ENCODE measurements around the gene GABRG3.

The GABRG3 gene

GRCh38 chr15:27538325-27538724 is 567.3 kb downstream of the GABRG3 start:
- no peak for DNase-seq (ENCODE audit: extremely low read depth, low read depth)
- TF ChIP-seq, protein P1, sequence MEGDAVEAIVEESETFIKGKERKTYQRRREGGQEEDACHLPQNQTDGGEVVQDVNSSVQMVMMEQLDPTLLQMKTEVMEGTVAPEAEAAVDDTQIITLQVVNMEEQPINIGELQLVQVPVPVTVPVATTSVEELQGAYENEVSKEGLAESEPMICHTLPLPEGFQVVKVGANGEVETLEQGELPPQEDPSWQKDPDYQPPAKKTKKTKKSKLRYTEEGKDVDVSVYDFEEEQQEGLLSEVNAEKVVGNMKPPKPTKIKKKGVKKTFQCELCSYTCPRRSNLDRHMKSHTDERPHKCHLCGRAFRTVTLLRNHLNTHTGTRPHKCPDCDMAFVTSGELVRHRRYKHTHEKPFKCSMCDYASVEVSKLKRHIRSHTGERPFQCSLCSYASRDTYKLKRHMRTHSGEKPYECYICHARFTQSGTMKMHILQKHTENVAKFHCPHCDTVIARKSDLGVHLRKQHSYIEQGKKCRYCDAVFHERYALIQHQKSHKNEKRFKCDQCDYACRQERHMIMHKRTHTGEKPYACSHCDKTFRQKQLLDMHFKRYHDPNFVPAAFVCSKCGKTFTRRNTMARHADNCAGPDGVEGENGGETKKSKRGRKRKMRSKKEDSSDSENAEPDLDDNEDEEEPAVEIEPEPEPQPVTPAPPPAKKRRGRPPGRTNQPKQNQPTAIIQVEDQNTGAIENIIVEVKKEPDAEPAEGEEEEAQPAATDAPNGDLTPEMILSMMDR (IDR thresholded peaks at IDR 0.05; ENCODE audit: low read depth, low read length) = no peak

DNA sequence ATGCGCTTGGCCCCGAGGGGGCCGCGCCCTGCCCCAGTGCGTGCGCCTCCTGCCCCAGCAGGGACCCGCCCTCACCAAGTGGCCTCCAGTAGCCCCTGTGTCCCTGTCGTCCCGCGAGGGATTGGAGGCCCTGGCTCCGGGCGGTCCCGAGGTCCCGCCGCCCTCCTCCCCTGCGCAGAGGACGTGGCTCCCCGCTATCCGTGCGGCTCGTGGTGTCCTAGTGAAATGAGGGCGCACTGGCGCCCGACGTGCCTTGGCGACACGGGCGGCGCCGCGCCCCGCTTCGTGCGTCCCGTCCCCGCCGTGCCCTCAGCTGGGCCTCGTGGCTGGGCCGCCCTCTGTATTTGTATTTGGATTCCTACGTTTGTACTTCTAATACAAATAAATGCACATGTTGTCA is 570.6 kb downstream of the GABRG3 start:
- DNase-seq (ENCODE audit: extremely low read depth, low read depth) = no peak
- TF ChIP-seq, protein P1 (IDR thresholded peaks at IDR 0.05; ENCODE audit: low read depth, low read length) = no peak

- no peak for DNase-seq (ENCODE audit: extremely low read depth, low read depth)
- TF ChIP-seq, protein P1 (IDR thresholded peaks at IDR 0.05; ENCODE audit: low read depth, low read length) = no peak
Observed at GRCh38 chr15:27545494-27546255, 574.7 kb downstream of the GABRG3 start.

DNA sequence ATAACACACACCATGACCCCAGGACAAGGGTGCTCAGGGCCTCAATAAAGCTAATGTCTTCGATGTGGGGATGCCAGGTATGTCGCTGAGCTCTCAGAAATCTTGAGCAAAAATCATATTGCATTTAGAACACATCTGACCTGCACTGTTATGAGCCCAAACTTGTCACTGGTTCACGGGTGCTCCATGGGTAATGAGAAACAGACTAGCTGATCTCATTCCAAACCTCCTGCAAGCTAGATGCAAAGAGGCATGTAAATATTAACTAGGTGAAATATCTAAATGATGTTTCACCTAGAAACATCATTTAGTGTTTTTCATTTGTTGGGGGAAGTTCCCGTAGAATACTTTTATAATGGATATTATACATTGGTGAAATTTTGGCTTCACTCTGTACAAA is 578.8 kb downstream of the GABRG3 start:
- no peak for DNase-seq (ENCODE audit: extremely low read depth, low read depth)
- TF ChIP-seq, protein P1 (IDR thresholded peaks at IDR 0.05; ENCODE audit: low read depth, low read length) = no peak

DNA sequence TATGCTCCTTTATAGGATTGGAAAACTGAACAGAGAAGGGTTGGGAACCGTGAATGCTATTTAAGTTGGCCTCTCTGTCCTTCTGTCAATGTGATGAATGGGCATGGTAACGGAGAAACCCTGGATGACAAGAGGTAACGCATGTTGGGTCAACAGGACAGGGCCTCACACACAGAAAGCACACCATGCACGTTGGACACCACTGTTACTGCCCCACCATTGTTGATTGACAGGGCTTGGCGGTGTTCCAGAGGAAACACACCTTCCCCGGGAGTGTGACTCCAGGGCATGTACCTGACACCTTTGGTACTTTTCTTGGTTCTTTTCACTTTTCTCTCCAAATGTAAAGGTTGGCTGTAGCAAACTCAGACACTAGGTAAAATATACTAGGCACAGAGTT is 579.7 kb downstream of the GABRG3 start:
- TF ChIP-seq, protein P1 (IDR thresholded peaks at IDR 0.05; ENCODE audit: low read depth, low read length) = no peak
- no peak for DNase-seq (ENCODE audit: extremely low read depth, low read depth)

DNA sequence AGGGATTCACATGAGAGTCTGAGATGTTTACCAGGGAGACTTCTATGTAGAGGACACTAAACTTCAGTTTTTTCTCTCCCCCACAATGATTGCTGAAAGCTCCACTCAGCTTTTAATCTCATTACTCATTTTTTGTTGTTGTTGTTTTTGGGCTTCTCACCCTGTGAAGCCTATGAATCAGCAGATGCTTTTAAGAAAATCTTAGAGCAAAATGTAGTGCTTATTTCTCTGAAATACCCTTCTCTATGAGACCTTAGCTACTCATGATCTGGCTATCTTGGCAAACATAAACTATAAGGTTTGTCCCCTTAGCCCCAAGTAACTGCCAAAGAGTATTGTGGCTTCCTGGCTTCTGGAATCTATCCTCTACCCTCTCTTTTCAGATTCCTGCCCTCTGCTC is 590.8 kb downstream of the GABRG3 start:
- DNase-seq (ENCODE audit: extremely low read depth, low read depth) = no peak
- TF ChIP-seq, protein P1 (IDR thresholded peaks at IDR 0.05; ENCODE audit: low read depth, low read length) = no peak

- no peak for DNase-seq (ENCODE audit: extremely low read depth, low read depth)
- TF ChIP-seq, protein P1 (IDR thresholded peaks at IDR 0.05; ENCODE audit: low read depth, low read length) = no peak
Observed at GRCh38 chr15:27563765-27564370, 592.9 kb downstream of the GABRG3 start.

Data from AG09319 (cell line).